Right lobe of liver (tissue), 4 donors: ENCODE data around the gene ZNF333.
"Not testable (repeated sequence)": the region's sequence is repeated elsewhere in the genome, so short reads cannot be mapped to it uniquely, and the experiment has no call there.

ENCODE experiments used
- CTCF ChIP-seq, 4 donors: fragments of 200-600 bp in 3 of 4; fragments of 450-650 bp in 1 of 4; IDR thresholded peaks; one replicate each; pipeline versions ENCODE4 v1.5.1 to v1.8.0; 2016 to 2022; ENCODE audit warnings: antibody characterized with exemption in 4 of 4, mild to moderate bottlenecking in 2 of 4
- POLR2A ChIP-seq: fragments of 450-650 bp; IDR thresholded peaks from one replicate; pipeline ENCODE4 v1.6.1; 2017; ENCODE audit warnings: antibody characterized with exemption, mild to moderate bottlenecking
- donor health status: DM: no; HTN: no; CAD: no.
- donor health status: DM: no; HTN: no; CAD: no.
- donor health status: DM: no; HTN: yes; CAD: no.

GRCh38 chr19:14765403-14765802 is 75.6 kb downstream of the ZNF333 start:
- not testable (repeated sequence) for TF ChIP-seq CTCF (IDR thresholded peaks at IDR 0.05); POLR2A
